Measurements from ENCODE around the gene NACC2. TPM values are rescaled to one million over a fixed set of nuclear protein-coding genes. Genes with fewer than 3 reads are reported as not detected.

NACC2 gene
- polyA plus RNA-seq, 1 of the 3 experiments (the other 2 are of a cell fraction): 22.1 TPM

- Histone ChIP-seq H3F3A (replicated peaks; ENCODE audit: insufficient read depth) (peaks cover 10% of the 10 kb centered on the region), H3K9me3 (no peaks in the 10 kb centered on the region), H3K4me3 (ENCODE audit: low read depth in 2 of 2, low read length in 1 of 2) (no peak overlapping the region), H3K4me1 (ENCODE audit: control insufficient read depth in 1 of 2, insufficient read depth in 2 of 2, low read depth in 1 of 2, low read length in 1 of 2) (peaks cover 32 to 54% of the 10 kb centered on the region in 2 experiments; a peak in 3 of 4 replicates), H2AFZ (ENCODE audit: low read depth) (no peak overlapping the region), H3K36me3 (replicated peaks in 1 of 2; ENCODE audit: control insufficient read depth in 1 of 2, insufficient read depth in 2 of 2, low read length in 1 of 2) (peaks cover 0 to 2% of the 10 kb centered on the region in 2 experiments), H4K20me1 (ENCODE audit: insufficient read depth) (peaks cover 90% of the 10 kb centered on the region), H3K9me2 (no peaks in the 10 kb centered on the region), H3K9ac (no peak overlapping the region), H3K4me2 (peak overlapping the region; percentile 49; the same call in 1 of the 2 replicates), H3K27me3 (ENCODE audit: insufficient read depth) (no peaks in the 10 kb centered on the region), H3K27ac (ENCODE audit: low read depth in 2 of 2, low read length in 1 of 2) (no peak overlapping the region), H3K79me2 (ENCODE audit: insufficient read depth) (peaks cover 92% of the 10 kb centered on the region)
- no peak for TF ChIP-seq MEF2A (IDR thresholded peaks at IDR 0.05; ENCODE audit: borderline replicate concordance, low read depth)
- TF ChIP-seq RAD21 (IDR thresholded peaks at IDR 0.05; ENCODE audit: low read length): peak; percentile 78
- no peak for TF ChIP-seq EP300 (IDR thresholded peaks at IDR 0.05; ENCODE audit: borderline replicate concordance in 1 of 2, low read depth in 1 of 2, low read length in 1 of 2)
- peak; percentile 40; the same call in 1 of the 2 replicates for TF ChIP-seq SMC3 (IDR thresholded peaks at IDR 0.05; ENCODE audit: low read depth, low read length)
- TF ChIP-seq, protein P1, sequence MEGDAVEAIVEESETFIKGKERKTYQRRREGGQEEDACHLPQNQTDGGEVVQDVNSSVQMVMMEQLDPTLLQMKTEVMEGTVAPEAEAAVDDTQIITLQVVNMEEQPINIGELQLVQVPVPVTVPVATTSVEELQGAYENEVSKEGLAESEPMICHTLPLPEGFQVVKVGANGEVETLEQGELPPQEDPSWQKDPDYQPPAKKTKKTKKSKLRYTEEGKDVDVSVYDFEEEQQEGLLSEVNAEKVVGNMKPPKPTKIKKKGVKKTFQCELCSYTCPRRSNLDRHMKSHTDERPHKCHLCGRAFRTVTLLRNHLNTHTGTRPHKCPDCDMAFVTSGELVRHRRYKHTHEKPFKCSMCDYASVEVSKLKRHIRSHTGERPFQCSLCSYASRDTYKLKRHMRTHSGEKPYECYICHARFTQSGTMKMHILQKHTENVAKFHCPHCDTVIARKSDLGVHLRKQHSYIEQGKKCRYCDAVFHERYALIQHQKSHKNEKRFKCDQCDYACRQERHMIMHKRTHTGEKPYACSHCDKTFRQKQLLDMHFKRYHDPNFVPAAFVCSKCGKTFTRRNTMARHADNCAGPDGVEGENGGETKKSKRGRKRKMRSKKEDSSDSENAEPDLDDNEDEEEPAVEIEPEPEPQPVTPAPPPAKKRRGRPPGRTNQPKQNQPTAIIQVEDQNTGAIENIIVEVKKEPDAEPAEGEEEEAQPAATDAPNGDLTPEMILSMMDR (IDR thresholded peaks at IDR 0.05): peak; percentile 72
- no peak for TF ChIP-seq GABPA (IDR thresholded peaks at IDR 0.05; ENCODE audit: low read depth)
- no peak for TF ChIP-seq NRF1 (IDR thresholded peaks at IDR 0.05; ENCODE audit: low read depth, low read length)
- TF ChIP-seq USF1 (IDR thresholded peaks at IDR 0.05; ENCODE audit: borderline replicate concordance, low read depth): no peak
- no peak for TF ChIP-seq JUND (IDR thresholded peaks at IDR 0.05)
- no peak for TF ChIP-seq MAX (IDR thresholded peaks at IDR 0.05; ENCODE audit: low read depth)
- TF ChIP-seq PBX3 (IDR thresholded peaks at IDR 0.05): peak; percentile 56
- no peak for TF ChIP-seq POLR2AphosphoS5 (IDR thresholded peaks at IDR 0.05; ENCODE audit: low read depth, low read length)
- no peak for TF ChIP-seq TCF12 (IDR thresholded peaks at IDR 0.05)
- TF ChIP-seq RCOR1 (IDR thresholded peaks at IDR 0.05; ENCODE audit: low read length): no peak
- no peak for TF ChIP-seq SIN3A (IDR thresholded peaks at IDR 0.05; ENCODE audit: borderline replicate concordance, low read depth, low read length)
- ChIA-PET CTCF (interaction anchor here (0.7 to 4.3 kb wide), 20 partner anchors 12 to 374 kb away, joined by 3 to 37 read pairs (median 4); no protein-coding TSS in a partner anchor), POLR2A (interaction anchor here (0.7 kb wide), 1 partner anchor 49 kb away, joined by 3 read pairs; no protein-coding TSS in a partner anchor)
- DNase-seq: peak; percentile 78
- 14% methylated on average over 3 of the region's 3 CpGs for WGBS (ENCODE audit: low lambda C conversion rate)
Observed at GRCh38 chr9:136089697-136090045, 5.4 kb downstream of the NACC2 start.
